Heart right ventricle (tissue), 16 donors: Measurements from ENCODE around the gene HEMK1. TPM values are rescaled to one million over a fixed set of nuclear protein-coding genes. Genes with fewer than 3 reads are reported as not detected.

Experiments used
- ATAC-seq, 8 donors: fragments of 200-7000 bp; cut with Tn5 transposase; one replicate each; pipeline ENCODE4 v1.9.1; 2020; ENCODE audit warnings: mild to moderate bottlenecking in 8 of 8, moderate library complexity in 8 of 8, moderate number of reproducible peaks in 1 of 8
- DNase-seq, 2 donors: peaks; one replicate each; pipeline ENCODE4 v3.0.0-alpha.2; 2020
- H3K27ac ChIP-seq, 10 donors: fragments of 200-600 bp; sonication (generic) in 2 of 10; one replicate each; pipeline versions ENCODE4 v1.5.0 to v1.8.0; 2020 to 2022; ENCODE audit warnings: mild to moderate bottlenecking in 3 of 10
- H3K27me3 ChIP-seq, 7 donors: fragments of 200-600 bp; one replicate each; pipeline ENCODE4 v1.8.0; 2021 to 2022; ENCODE audit warnings: mild to moderate bottlenecking in 2 of 7
- H3K36me3 ChIP-seq, 9 donors: fragments of 200-600 bp; sonication (generic) in 1 of 9; one replicate each; pipeline versions ENCODE4 v1.5.0 to v1.8.0; 2020 to 2022; ENCODE audit warnings: mild to moderate bottlenecking in 2 of 9
- H3K4me1 ChIP-seq, 9 donors: fragments of 200-600 bp; sonication (generic) in 1 of 9; one replicate each; pipeline versions ENCODE4 v1.5.0 to v1.8.0; 2020 to 2022; ENCODE audit warnings: mild to moderate bottlenecking in 4 of 9
- H3K4me3 ChIP-seq, 10 donors: fragments of 200-600 bp; sonication (generic) in 2 of 10; one replicate each; pipeline versions ENCODE4 v1.5.0 to v1.8.0; 2020 to 2022; ENCODE audit warnings: mild to moderate bottlenecking in 7 of 10, moderate library complexity in 2 of 10
- H3K9me3 ChIP-seq, 11 donors: fragments of 200-600 bp in 10 of 11; sonication (generic) in 2 of 11; one replicate each; pipeline versions ENCODE4 v1.5.0 to v1.8.0; 2013 to 2022; ENCODE audit warnings: mild to moderate bottlenecking in 2 of 11, control low read depth in 1 of 11, moderate library complexity in 1 of 11
- CTCF ChIP-seq, 9 donors: fragments of 200-600 bp; sonication (generic) in 2 of 9; IDR thresholded peaks; one replicate each; pipeline versions ENCODE4 v1.5.0 to v1.8.0; 2021 to 2022; ENCODE audit warnings: antibody characterized with exemption in 9 of 9, mild to moderate bottlenecking in 5 of 9, moderate library complexity in 1 of 9
- WGBS, 2 donors: extraction: QIAGEN DNeasy Blood & Tissue Kit; methylation state at CpG; one replicate each; pipeline ENCODE4 v1.1.7; 2013; ENCODE audit warnings: inconsistent platforms in 1 of 2; 5-methylcytosine and 5-hydroxymethylcytosine counted together
- intact Hi-C, 10 donors: fragments of 100-400 bp; cut with DNase I; formaldehyde crosslinking; loops; one replicate each; pipeline versions ENCODE4 v1.11.1 to v1.14.2; 2022
- polyA plus RNA-seq, 2 donors: library from polyadenylated mRNA; stranded (reverse); fragments of 200-250 nt; gene quantifications; one replicate each; pipeline ENCODE4 v1.2.3, GENCODE V29; 2013
- total RNA-seq, 10 donors: library from RNA; stranded (reverse); fragmentation: NEBNext Ultra II Directional in 3 of 10; extraction: Animal tissue kit (Norgen Biotek cat#: 25700) in 3 of 10; gene quantifications; one replicate each; pipeline versions ENCODE4 v1.2.1 to v1.2.4, GENCODE V29; 2021 to 2023
- donor health status: Arrhythmogenic right ventricular cardiomyopathy.
- donor health status: ischemic (EF 13 %, LVEDD 7.1; RV severe dilation, severe dysfunction).
- donor health status: healthy with polysubstance abuse.
- donor health status: DM: no; HTN: yes; CAD: no.
- donor health status: DM: no; HTN: no; CAD: no.
- donor health status: ischemic (EF 25% LVEDD 6.9; RV normal size, moderate dysfunction).
- donor health status: ischemic (EF 25% LVEDD 5.7; RV mildly dilated, moderate dysfunction).
- donor health status: healthy.
- donor health status: DM: yes; HTN: yes; CAD: no.
- donor health status: Ischemic cardiomyopathy.
- donor health status: ischemic (EF 35%, LVEDD 5.7; RV mildly dilated, moderate dysfunction).
- donor health status: nonischemic (EF 11% LVEDD 7.7; RV severe dilation, severe dysfunction).
- donor health status: DM: yes; HTN: yes; CAD: no.
- donor health status: PGD.
- donor health status: ischemic (EF 29% LVEDD 5.4; RV normal size, mild dysfunction).
- donor health status: nonischemic (EF 23%, LVEDD 6.1; RV moderate dilation, normal function).

The HEMK1 gene
- total and polyA plus RNA-seq, 12 donors: 10.6 to 19.0 (median 14.8) TPM

DNA sequence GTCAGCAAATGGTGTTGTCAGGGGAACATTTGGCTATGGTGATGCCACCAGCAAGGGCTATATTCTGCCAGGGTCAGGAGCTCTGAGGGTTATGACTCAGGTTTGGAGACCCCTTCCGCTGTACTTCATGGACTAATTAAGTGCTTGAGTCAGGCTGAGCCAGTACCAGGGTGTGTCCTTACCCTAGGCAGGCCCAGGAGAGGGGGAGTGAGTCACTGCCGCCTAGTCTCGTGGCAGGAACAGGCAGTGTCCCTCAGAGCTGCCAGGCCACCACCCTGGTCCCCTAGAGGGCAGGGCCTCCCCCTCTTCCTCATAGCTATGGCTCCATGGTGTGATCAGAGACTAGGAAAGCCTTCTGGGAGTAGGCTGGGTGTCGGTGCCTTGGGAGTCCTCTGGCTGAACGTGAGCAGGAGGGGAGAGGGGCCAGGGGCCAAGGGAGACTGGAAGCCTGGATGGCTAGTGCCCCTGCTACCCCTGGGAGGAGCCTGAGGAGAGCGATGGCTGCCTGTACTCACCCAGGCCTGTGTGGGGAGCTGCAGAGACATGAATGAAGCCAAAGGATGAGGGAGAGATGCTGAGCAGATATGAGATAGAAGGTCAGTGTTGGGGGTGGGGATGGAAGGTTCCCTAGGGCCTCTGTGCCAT, 58.2 kb downstream of the HEMK1 start:
- H3K4me1 ChIP-seq: peaks cover 15 to 100% (median 82%) of the 10 kb centered on the region in 9 donors
- peak in 1 of 2 donors; percentile 56 for DNase-seq
- peak; percentile 36 to 94 (median 84) for ATAC-seq
- WGBS, 2 donors: 34 to 45% methylated on average over 6 of the region's 6 CpGs
- H3K4me3 ChIP-seq: no peak overlapping the region
- H3K9me3 ChIP-seq: no peaks in the 10 kb centered on the region
- no peaks in the 10 kb centered on the region for H3K27me3 ChIP-seq
- intact Hi-C loops: loop anchor here in 1 of 10 donors (10.0 kb wide), 1 partner anchor 747 kb away; no protein-coding TSS in a partner anchor
- TF ChIP-seq CTCF (IDR thresholded peaks at IDR 0.05): peak in 6 of 9 donors; percentile 17 to 54 (median 44)
- peaks cover 0 to 24% (median 0%) of the 10 kb centered on the region in 9 donors for H3K36me3 ChIP-seq
- H3K27ac ChIP-seq: peak overlapping the region in 9 of 10 donors; percentile 47 to 97 (median 69)

GRCh38 chr3:50628601-50629000, 59.3 kb downstream of the HEMK1 start:
- intact Hi-C loops: loop anchor here in 1 of 10 donors (10.0 kb wide), 1 partner anchor 746 kb away; no protein-coding TSS in a partner anchor
- Histone ChIP-seq H3K36me3 (peaks cover 0 to 16% (median 0%) of the 10 kb centered on the region in 9 donors), H3K9me3 (no peaks in the 10 kb centered on the region), H3K27me3 (no peaks in the 10 kb centered on the region), H3K4me3 (no peak overlapping the region), H3K4me1 (peaks cover 13 to 100% (median 76%) of the 10 kb centered on the region in 9 donors), H3K27ac (peak overlapping the region in 8 of 10 donors; percentile 8 to 82 (median 66))
- 94% methylated on average over 3 of the region's 3 CpGs for WGBS, 2 donors
- DNase-seq: no peak
- no peak for TF ChIP-seq CTCF (IDR thresholded peaks at IDR 0.05)
- ATAC-seq: no peak

DNA sequence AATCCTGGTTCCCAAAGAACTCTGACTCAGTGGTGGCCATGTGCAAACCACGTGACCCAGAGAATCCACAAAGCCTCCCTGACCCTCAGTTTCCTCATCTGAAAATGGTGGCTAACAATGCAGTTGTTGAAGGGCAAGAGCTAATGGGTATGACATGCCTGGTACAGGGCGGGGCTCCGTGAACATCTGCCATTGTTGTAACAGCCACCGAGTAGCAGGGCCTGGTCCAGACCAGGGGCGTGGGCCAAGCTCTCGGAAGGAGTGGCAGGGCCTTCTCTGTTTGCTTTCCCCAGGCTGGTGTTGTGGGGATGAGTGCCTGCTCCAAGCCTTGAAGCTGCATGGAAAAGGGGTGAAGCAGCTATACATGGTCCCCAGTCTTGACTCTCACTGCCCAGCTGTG, 61.1 kb downstream of the HEMK1 start:
- Histone ChIP-seq H3K36me3 (peaks cover 0 to 15% (median 0%) of the 10 kb centered on the region in 9 donors), H3K27ac (peak overlapping the region in 4 of 10 donors; percentile 12 to 70 (median 50)), H3K27me3 (no peaks in the 10 kb centered on the region), H3K4me3 (no peak overlapping the region), H3K9me3 (no peaks in the 10 kb centered on the region), H3K4me1 (peaks cover 8 to 94% (median 64%) of the 10 kb centered on the region in 9 donors)
- TF ChIP-seq CTCF (IDR thresholded peaks at IDR 0.05): no peak
- 78 to 81% methylated on average over 6 of the region's 6 CpGs for WGBS, 2 donors
- no peak for ATAC-seq
- DNase-seq: no peak
- intact Hi-C loops: no loop called here

GRCh38 chr3:50630877-50631276, 61.6 kb downstream of the HEMK1 start:
- no peak for TF ChIP-seq CTCF (IDR thresholded peaks at IDR 0.05)
- WGBS, 2 donors: 46 to 64% methylated on average over 7 of the region's 7 CpGs
- no peak overlapping the region for H3K4me3 ChIP-seq
- peak overlapping the region in 4 of 10 donors; percentile 4 to 70 (median 44) for H3K27ac ChIP-seq
- no peaks in the 10 kb centered on the region for H3K27me3 ChIP-seq
- DNase-seq (no peak), ATAC-seq (no peak)
- H3K9me3 ChIP-seq: no peaks in the 10 kb centered on the region
- H3K36me3 ChIP-seq: peaks cover 0 to 15% (median 0%) of the 10 kb centered on the region in 9 donors
- H3K4me1 ChIP-seq: peaks cover 7 to 90% (median 60%) of the 10 kb centered on the region in 9 donors
- intact Hi-C loops: no loop called here
